Activated CD4-positive, alpha-beta T cell treated with anti-CD3 and anti-CD28 coated beads, Interleukin-2, amount 50 U/mL, for 24 hours (primary cell): ENCODE measurements around the gene TOMM5.

Experiments used
- DNase-seq, 2 donors: peaks; one replicate each; pipeline ENCODE4 v3.0.0-alpha.2; 2020; ENCODE audit warnings: low read depth in 1 of 2, low spot score in 1 of 2

The TOMM5 gene

GRCh38 chr9:37592108-37592951 is at the start of gene TOMM5:
Gene TOMM5 (minus strand): TSS chr9:37592597. CDS start chr9:37592532, 65 bp downstream.
- DNase-seq, result peak; percentile 80 to 89

GRCh38 chr9:37641331-37641730 is 48.9 kb upstream of the TOMM5 start:
- DNase-seq, result no peak

GRCh38 chr9:37640246-37640645 is 47.8 kb upstream of the TOMM5 start:
- DNase-seq, result no peak

- DNase-seq, result no peak
These were observed 47.4 kb upstream of the TOMM5 start for GRCh38 chr9:37639841-37640240.

- DNase-seq, result no peak
These were observed 46.8 kb upstream of the TOMM5 start for GRCh38 chr9:37639109-37639762.

GRCh38 chr9:37636511-37637448 is 44.4 kb upstream of the TOMM5 start:
- no peak for DNase-seq

GRCh38 chr9:37635808-37636207 is 43.4 kb upstream of the TOMM5 start:
- DNase-seq, result no peak

GRCh38 chr9:37632479-37632878 is 40.1 kb upstream of the TOMM5 start:
- DNase-seq, result no peak

- DNase-seq, result no peak
These were observed 34.4 kb upstream of the TOMM5 start for GRCh38 chr9:37626708-37627292.

GRCh38 chr9:37625758-37626147 is 33.4 kb upstream of the TOMM5 start:
- no peak for DNase-seq

- no peak for DNase-seq
These were observed 32.8 kb upstream of the TOMM5 start for GRCh38 chr9:37625036-37625757.

GRCh38 chr9:37624073-37624472 is 31.7 kb upstream of the TOMM5 start:
- DNase-seq, result no peak

GRCh38 chr9:37623267-37623666 is 30.9 kb upstream of the TOMM5 start:
- DNase-seq, result no peak

- DNase-seq, result no peak
These were observed 30.1 kb upstream of the TOMM5 start for GRCh38 chr9:37622462-37622861.

GRCh38 chr9:37621273-37622121 is 29.1 kb upstream of the TOMM5 start:
- no peak for DNase-seq

GRCh38 chr9:37620396-37620795 is 28.0 kb upstream of the TOMM5 start:
- DNase-seq, result no peak

- DNase-seq, result no peak
These were observed 27.4 kb upstream of the TOMM5 start for GRCh38 chr9:37619806-37620205.

- DNase-seq, result no peak
These were observed 26.4 kb upstream of the TOMM5 start for GRCh38 chr9:37618817-37619216.

GRCh38 chr9:37617832-37618231 is 25.4 kb upstream of the TOMM5 start:
- DNase-seq, result no peak

GRCh38 chr9:37617161-37617560 is 24.8 kb upstream of the TOMM5 start:
- no peak for DNase-seq
